SKM-1 treated with dmso at 0.1 percent for 144 hours (cell line): ENCODE data around the gene ASRGL1.

Experiments
- DNase-seq: peaks from one replicate; lab custom pipeline; 2025; ENCODE audit not compliant: unreplicated experiment; lab: John Stamatoyannopoulos, UW

Gene ASRGL1

GRCh38 chr11:62392506-62392905, 55.3 kb downstream of the ASRGL1 start:
- DNase-seq, result no peak

DNA sequence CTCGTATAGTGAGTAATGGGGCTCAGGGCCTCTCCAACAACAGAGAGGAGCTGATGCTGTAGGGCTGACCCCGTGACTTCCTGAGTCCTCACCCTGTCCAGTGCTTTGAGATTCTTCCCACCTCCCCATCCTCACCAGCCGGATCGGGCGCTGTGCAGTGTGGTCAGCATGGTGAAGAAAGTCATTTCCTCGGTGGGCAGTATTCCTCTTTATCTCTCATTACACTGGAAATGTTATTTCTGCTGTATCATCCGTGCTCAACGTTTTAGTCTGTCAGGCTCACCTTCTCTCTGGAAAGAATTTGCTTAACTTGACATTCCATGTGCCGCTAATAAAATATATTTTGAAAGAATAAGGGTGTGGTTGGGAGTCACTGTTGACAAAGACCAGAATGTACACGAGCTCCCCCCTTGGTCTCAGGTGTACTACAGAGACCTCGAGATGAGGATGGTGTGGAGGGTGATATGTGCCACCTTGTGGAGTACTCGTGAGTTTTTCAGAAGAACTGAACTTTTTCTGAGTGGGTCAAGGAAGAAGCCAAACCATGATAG, 55.9 kb downstream of the ASRGL1 start:
- DNase-seq, result no peak

GRCh38 chr11:62393735-62394134, 56.5 kb downstream of the ASRGL1 start:
- DNase-seq, result no peak

DNA sequence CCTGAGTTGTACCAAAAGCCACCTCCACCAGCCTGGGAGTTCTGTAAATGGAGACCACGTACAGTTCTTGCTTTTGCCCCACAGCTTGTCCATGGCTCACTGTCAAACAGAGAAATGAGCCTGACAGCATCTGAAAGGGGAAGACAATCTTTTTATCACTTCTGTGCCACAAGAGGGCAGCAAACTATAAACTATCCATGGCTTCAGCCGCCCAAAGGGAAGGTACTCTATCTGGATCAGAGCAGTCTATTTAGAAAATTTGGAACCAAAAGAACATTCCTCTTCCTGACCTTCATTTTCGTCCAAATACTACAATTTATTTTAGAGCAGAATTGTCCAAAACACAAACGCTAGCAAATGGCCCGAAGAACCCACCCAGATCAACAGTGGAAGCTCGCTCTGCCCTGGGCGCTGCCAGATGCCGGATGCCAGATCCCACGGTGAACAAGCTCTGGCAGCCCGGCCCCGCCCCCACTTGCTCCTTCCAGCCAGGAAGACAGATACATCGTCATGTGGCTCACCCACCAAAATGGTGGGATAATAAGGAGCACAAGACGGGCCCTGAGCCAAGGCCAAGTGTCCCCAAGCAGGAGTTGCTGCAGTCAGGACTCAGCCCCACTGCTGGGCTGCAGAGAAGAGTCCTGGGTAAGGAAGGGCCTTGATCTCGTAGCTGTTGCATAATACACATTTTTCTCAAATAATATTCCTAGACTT, 57.7 kb downstream of the ASRGL1 start:
- peak; percentile 86 for DNase-seq

DNA sequence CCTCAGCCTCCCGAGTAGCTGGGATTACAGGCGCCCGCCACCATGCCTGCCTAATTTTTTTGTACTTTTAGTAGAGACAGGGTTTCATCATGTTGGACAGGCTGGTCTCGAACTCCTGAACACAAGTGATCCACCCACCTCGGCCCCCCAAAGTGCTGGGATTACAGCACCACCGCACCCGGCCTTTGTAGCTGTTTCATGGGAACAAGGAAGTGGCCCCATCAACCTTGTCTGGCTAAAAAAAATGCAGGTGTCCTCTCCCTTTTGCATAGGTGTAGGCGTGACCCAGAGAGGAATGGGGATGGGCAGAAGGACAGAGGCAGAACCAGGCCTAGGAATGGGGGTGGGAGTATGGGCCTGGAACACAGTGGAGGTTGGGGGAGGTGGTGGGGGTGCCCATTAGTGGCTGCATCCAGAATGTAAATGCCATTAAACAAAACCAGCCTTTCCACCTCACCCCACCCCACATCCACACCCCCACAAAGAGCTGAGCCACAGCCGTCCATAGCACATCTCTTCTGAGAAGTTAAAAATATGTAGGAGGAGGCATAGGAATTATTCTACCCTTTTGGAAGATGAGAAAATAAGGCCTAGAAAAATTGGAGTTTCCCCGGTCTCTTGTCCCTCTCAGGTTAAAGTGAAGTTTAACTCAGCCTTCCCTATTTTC, 58.8 kb downstream of the ASRGL1 start:
- no peak for DNase-seq

GRCh38 chr11:62398011-62398994, 61.1 kb downstream of the ASRGL1 start:
- no peak for DNase-seq

DNA sequence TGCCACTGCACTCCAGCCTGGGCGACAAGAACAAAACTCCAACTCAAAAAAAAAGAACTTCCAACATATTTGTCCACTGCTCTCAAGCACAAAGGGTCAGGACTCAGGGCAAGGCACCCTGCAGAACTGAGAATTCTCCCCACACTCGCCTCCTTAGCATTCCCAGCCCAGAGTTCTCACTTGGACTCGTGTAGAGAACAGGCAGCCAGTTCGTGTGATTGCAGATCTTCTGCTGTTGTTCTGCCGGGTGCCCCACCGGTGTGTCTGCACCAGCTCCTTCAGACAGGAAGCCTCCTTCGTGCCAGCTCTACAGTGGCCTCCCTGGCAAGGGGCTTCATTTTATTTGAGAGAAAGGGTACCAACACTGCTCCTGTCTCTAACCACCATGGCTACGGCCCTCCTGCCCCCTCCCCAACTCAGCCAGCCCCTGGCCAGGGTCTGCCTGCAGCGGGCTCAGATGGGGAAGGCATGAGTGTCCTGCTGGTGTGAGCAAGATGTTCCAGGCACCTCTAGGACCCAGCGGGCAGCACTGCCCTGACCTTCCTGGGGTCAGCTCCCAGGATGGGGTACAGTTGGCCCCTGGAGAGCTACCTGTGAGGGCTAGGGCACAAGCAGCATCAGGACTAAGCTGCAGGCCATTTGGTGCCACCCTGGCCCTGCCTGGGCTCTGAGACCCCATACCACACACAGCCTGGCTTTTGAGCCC, 62.1 kb downstream of the ASRGL1 start:
- no peak for DNase-seq

GRCh38 chr11:62399878-62400266, 62.6 kb downstream of the ASRGL1 start:
- DNase-seq, result no peak

GRCh38 chr11:62400281-62400680, 63.0 kb downstream of the ASRGL1 start:
- DNase-seq, result no peak

- no peak for DNase-seq
Measured at GRCh38 chr11:62400760-62401159, 63.5 kb downstream of the ASRGL1 start.

DNA sequence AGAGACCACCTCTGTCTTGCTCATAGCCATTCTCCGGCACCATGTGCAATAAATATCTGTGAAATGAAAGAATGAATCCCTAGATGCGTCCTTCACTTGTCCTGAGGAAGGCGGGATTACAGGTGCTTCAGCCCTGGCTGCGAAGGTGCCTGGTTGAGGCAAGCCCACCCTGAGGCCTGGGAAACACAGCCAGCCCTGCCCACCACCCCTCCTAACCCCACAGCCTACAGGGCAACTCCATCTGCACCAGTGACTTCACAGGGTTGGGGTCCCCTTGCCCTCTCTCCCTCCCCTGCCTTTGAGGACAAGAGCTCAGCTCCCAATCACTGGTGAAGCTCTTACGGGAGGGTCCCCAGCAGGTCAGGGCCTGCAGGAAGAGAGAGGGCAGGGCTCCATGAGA, 64.1 kb downstream of the ASRGL1 start:
- no peak for DNase-seq

- DNase-seq, result no peak
Measured at GRCh38 chr11:62401811-62402210, 64.6 kb downstream of the ASRGL1 start.

GRCh38 chr11:62402226-62402959, 65.1 kb downstream of the ASRGL1 start:
- DNase-seq, result no peak

GRCh38 chr11:62402960-62403730, 65.9 kb downstream of the ASRGL1 start:
- DNase-seq, result no peak

DNA sequence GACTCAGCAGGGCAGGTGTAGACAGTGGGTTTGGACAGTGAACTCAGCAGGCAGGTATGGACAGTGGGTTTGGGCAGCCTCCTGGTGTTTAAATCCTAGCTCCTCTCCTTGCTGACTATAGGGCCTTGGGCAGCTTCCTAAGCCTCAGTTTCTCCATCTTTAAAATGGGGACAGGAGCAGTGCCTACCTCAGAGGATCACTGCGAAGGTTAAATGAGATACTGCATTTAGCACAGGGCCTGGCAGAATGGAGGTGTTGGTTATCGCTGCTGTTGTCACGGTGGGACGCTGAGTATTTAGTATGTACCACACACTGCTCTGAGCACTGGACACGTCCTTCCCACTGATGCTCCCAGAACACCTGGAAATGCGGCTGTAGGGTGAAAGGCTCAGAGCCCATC, 67.2 kb downstream of the ASRGL1 start:
- no peak for DNase-seq

GRCh38 chr11:62404901-62405300, 67.7 kb downstream of the ASRGL1 start:
- DNase-seq, result no peak

DNA sequence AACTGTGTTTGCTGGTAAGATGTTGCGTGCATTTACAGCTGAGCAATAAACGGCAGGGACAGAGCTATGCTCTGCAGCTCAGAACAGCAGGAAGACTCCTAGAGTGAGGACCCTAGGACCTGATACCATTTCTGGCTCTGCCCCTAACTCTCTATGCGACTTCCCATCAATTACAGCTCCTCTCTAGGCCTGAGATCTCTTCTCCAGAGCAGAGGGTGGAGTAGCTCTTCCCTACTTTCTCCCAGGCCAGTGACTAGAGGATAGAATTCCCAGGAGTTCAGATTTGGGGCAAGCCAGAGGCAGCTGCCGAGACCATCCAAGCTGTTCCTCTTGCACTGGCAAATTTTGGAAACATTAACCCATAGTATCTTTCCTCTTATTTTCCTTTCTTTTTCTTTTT, 68.8 kb downstream of the ASRGL1 start:
- no peak for DNase-seq

GRCh38 chr11:62409831-62410230, 72.6 kb downstream of the ASRGL1 start:
- DNase-seq, result no peak

GRCh38 chr11:62410972-62411371, 73.7 kb downstream of the ASRGL1 start:
- DNase-seq, result no peak
